IMR-90 (cell line): ENCODE measurements around the gene ABHD15. TPM values are rescaled to one million over a fixed set of nuclear protein-coding genes. Genes with fewer than 3 reads are reported as not detected.

Experiments
- ATAC-seq: fragments of 200-7000 bp; cut with Tn5 transposase; 2 replicates; pipeline ENCODE4 v1.9.1; 2020; ENCODE audit warnings: low read depth, mild to moderate bottlenecking, moderate library complexity
- BruUV-seq: library from RNA; stranded (reverse); fragments of 400-500 nt; replicated peaks from 2 replicates; lab custom pipeline; 2021; lab: Mats Ljungman, UMichigan
- CTCF ChIA-PET: fragments of 300-600 bp; formaldehyde crosslinking; extraction: SDS; loops from one replicate; lab custom pipeline; 2021; ENCODE audit warnings: antibody characterized with exemption; lab: Yijun Ruan, JAX
- POLR2A ChIA-PET: fragments of 300-600 bp; sonication (Branson Sonifier 250); formaldehyde crosslinking; loops from one replicate; lab custom pipeline; 2022; ENCODE audit warnings: antibody characterized with exemption; ENCODE audit not compliant: unreplicated experiment; lab: Charles Lee
- DNase-seq: peaks from one replicate; pipeline ENCODE4 v3.0.0; 2013
- H2AFZ ChIP-seq: replicated peaks from 2 replicates; pipeline ENCODE3; 2013; ENCODE audit warnings: low read length, mild to moderate bottlenecking; ENCODE audit not compliant: poor library complexity
- H2AK5ac ChIP-seq: 2 replicates; pipeline ENCODE4 v1.6.1; 2013; ENCODE audit warnings: low read depth, low read length, inconsistent platforms
- H2AK9ac ChIP-seq: replicated peaks from 2 replicates; pipeline ENCODE3; 2013; ENCODE audit warnings: mild to moderate bottlenecking, low read depth, low read length, moderate library complexity; ENCODE audit not compliant: poor library complexity
- H2BK120ac ChIP-seq: 2 replicates; pipeline ENCODE4 v1.6.1; 2013; ENCODE audit warnings: low read depth, low read length, inconsistent platforms
- H2BK15ac ChIP-seq: 3 replicates; pipeline ENCODE4 v1.6.1; 2013; ENCODE audit warnings: low read depth, low read length, inconsistent platforms
- H2BK20ac ChIP-seq: 2 replicates; pipeline ENCODE4 v1.6.1; 2013; ENCODE audit warnings: low read depth, mild to moderate bottlenecking, inconsistent platforms, low read length, moderate library complexity
- H2BK5ac ChIP-seq: 2 replicates; pipeline ENCODE4 v1.6.1; 2013; ENCODE audit warnings: mild to moderate bottlenecking, low read depth, low read length, inconsistent platforms; ENCODE audit not compliant: poor library complexity, severe bottlenecking
- H3K14ac ChIP-seq: replicated peaks from 2 replicates; pipeline ENCODE4 v1.6.1; 2013; ENCODE audit warnings: low read depth, low read length, inconsistent platforms
- H3K18ac ChIP-seq: 2 replicates; pipeline ENCODE4 v1.6.1; 2013; ENCODE audit warnings: low read depth, low read length, control low read depth
- H3K23ac ChIP-seq: 2 replicates; pipeline ENCODE4 v1.6.1; 2013; ENCODE audit warnings: low read depth, low read length, inconsistent platforms
- H3K27ac ChIP-seq: 2 replicates; pipeline ENCODE4 v1.5.1; 2013; ENCODE audit warnings: mild to moderate bottlenecking, control low read depth, low read length; ENCODE audit not compliant: insufficient read depth
- H3K27me3 ChIP-seq: 2 replicates; pipeline ENCODE4 v1.6.1; 2013; ENCODE audit warnings: low read length; ENCODE audit not compliant: control insufficient read depth, insufficient read depth
- H3K36me3 ChIP-seq: 2 replicates; pipeline ENCODE4 v1.6.1; 2013; ENCODE audit warnings: low read length, mixed read lengths; ENCODE audit not compliant: control insufficient read depth, insufficient read depth
- H3K4ac ChIP-seq: 2 replicates; pipeline ENCODE4 v1.6.1; 2013; ENCODE audit warnings: low read depth, low read length, inconsistent platforms
- H3K4me1 ChIP-seq: 2 replicates; pipeline ENCODE4 v1.6.1; 2013; ENCODE audit warnings: low read length, mixed read lengths; ENCODE audit not compliant: control insufficient read depth, insufficient read depth
- H3K4me2 ChIP-seq: 2 replicates; pipeline ENCODE4 v1.6.1; 2013; ENCODE audit warnings: low read depth, mild to moderate bottlenecking, control low read depth, low read length, moderate library complexity
- H3K4me3 ChIP-seq: 2 replicates; pipeline ENCODE4 v1.5.1; 2013; ENCODE audit warnings: low read depth, mild to moderate bottlenecking, control low read depth, low read length, moderate library complexity; ENCODE audit not compliant: insufficient read depth
- H3K56ac ChIP-seq: 2 replicates; pipeline ENCODE4 v1.6.1; 2013; ENCODE audit warnings: low read length, inconsistent platforms; ENCODE audit not compliant: insufficient read depth; ENCODE audit errors: extremely low read depth
- H3K79me1 ChIP-seq, 2 experiments: 2 replicates each; pipeline ENCODE4 v1.6.1; 2013; ENCODE audit warnings: low read length in 2 of 2, inconsistent platforms in 1 of 2, low read depth in 1 of 2
- H3K9ac ChIP-seq: 2 replicates; pipeline ENCODE4 v1.6.1; 2013; ENCODE audit warnings: low read depth, low read length, control low read depth
- H3K9me1 ChIP-seq: 2 replicates; pipeline ENCODE4 v1.6.1; 2013; ENCODE audit warnings: low read length, inconsistent platforms; ENCODE audit not compliant: insufficient read depth
- H3K9me3 ChIP-seq: 2 replicates; pipeline ENCODE4 v1.6.1; 2013; ENCODE audit warnings: low read length; ENCODE audit not compliant: control insufficient read depth, insufficient read depth
- H4K20me1 ChIP-seq: 2 replicates; pipeline ENCODE4 v1.6.1; 2013; ENCODE audit warnings: low read length, inconsistent platforms; ENCODE audit not compliant: insufficient read depth
- H4K5ac ChIP-seq: 2 replicates; pipeline ENCODE4 v1.6.1; 2013; ENCODE audit warnings: mild to moderate bottlenecking, low read depth, low read length, control low read depth
- H4K8ac ChIP-seq, 2 experiments: 2 replicates each; pipeline ENCODE4 v1.6.1; 2013; ENCODE audit warnings: low read depth in 2 of 2, low read length in 2 of 2, control low read depth in 1 of 2, inconsistent platforms in 1 of 2
- H4K91ac ChIP-seq: 2 replicates; pipeline ENCODE4 v1.6.1; 2013; ENCODE audit warnings: low read depth, low read length, inconsistent platforms; ENCODE audit not compliant: insufficient read depth
- MAZ ChIP-seq: IDR thresholded peaks from 2 replicates; pipeline ENCODE4 v1.6.1; 2012; ENCODE audit warnings: low read depth, mild to moderate bottlenecking, low read length, improper control_type of control experiment, moderate library complexity, borderline replicate concordance
- RAD21 ChIP-seq: IDR thresholded peaks from 2 replicates; pipeline ENCODE4 v1.6.1; 2012; ENCODE audit warnings: low read length, improper control_type of control experiment
- RCOR1 ChIP-seq: IDR thresholded peaks from 2 replicates; pipeline ENCODE4 v1.6.1; 2012; ENCODE audit warnings: mild to moderate bottlenecking, low read length, improper control_type of control experiment; ENCODE audit not compliant: insufficient replicate concordance
- dilution Hi-C: fragments of 300-500 bp; cut with HindIII; formaldehyde crosslinking; loops from one replicate; pipeline ENCODE4 v1.14.3; 2018; ENCODE audit warnings: low sequenced_read_pairs; ENCODE audit not compliant: unreplicated experiment
- in situ Hi-C: fragments of 300-500 bp; cut with MboI; formaldehyde crosslinking; loops from 3 replicates; pipeline ENCODE4 v1.14.3; 2019; ENCODE audit warnings: low sequenced_read_pairs, inconsistent platforms, mixed read lengths
- intact Hi-C: fragments of 100-400 bp; cut with micrococcal nuclease; formaldehyde crosslinking; loops from 2 replicates; pipeline ENCODE4 v1.10.0; 2022
- polyA plus RNA-seq, 3 experiments: library from polyadenylated mRNA; depleted of rRNA; stranded (reverse); fragments of >200 nt; gene quantifications; 2 replicates each; pipeline ENCODE4 v1.2.3, GENCODE V29; 2012; ENCODE audit warnings: low replicate concordance in 1 of 3
- total RNA-seq: library from RNA; depleted of rRNA; stranded (reverse); fragments of >200 nt; gene quantifications from 2 replicates; pipeline ENCODE4 v1.2.3, GENCODE V29; 2012

ABHD15 gene
- total and polyA plus RNA-seq, 2 of the 4 experiments (the other 2 are of a cell fraction), result 3.2 to 4.6 TPM

GRCh38 chr17:29557739-29558116 lies 9.1 kb downstream of the ABHD15 start:
- dilution Hi-C loops, result no loop called here

More at GRCh38 chr17:29557739-29558116, 9.1 kb downstream of the ABHD15 start:
- no TSS peak for BruUV-seq
- Histone ChIP-seq H2AK5ac (no peak overlapping the region), H2BK15ac (no peak overlapping the region), H3K27me3 (no peaks in the 10 kb centered on the region), H3K4me1 (peaks cover 1% of the 10 kb centered on the region), H3K9me3 (no peaks in the 10 kb centered on the region), H3K36me3 (peaks cover 5% of the 10 kb centered on the region; the same call in 1 of the 2 replicates), H3K23ac (no peak overlapping the region), H3K9ac (no peak overlapping the region), H2BK20ac (no peak overlapping the region), H2BK120ac (no peak overlapping the region), H3K14ac (no peak overlapping the region), H3K4me2 (no peak overlapping the region), H3K4ac (no peak overlapping the region), H2BK5ac (no peak overlapping the region), H3K56ac (no peak overlapping the region), H4K5ac (no peak overlapping the region), H3K9me1 (no peaks in the 10 kb centered on the region), H2AK9ac (no peak overlapping the region), H3K4me3 (no peak overlapping the region), H4K8ac (no peak overlapping the region), H3K27ac (no peak overlapping the region), H2AFZ (no peak overlapping the region), H4K20me1 (no peaks in the 10 kb centered on the region; the same call in 1 of the 2 replicates), H3K79me1 (no peaks in the 10 kb centered on the region), H4K91ac (no peak overlapping the region), H3K18ac (no peak overlapping the region)
- TF ChIP-seq RAD21 (no peak), MAZ (no peak), RCOR1 (no peak)
- DNase-seq (no peak), ATAC-seq (no peak)
- ChIA-PET POLR2A (interaction anchor here (0.7 kb wide), 1 partner anchor 12 kb away, joined by 3 read pairs; no protein-coding TSS in a partner anchor), CTCF (no interaction called here)
- intact Hi-C loops (no loop called here), in situ Hi-C loops (no loop called here)
